HG02759 (cell line): ENCODE measurements around the gene BMPER.

ENCODE experiments used
- ATAC-seq: cut with Tn5 transposase; IDR thresholded peaks from one replicate; pipeline ENCODE4 v1.9.1; 2021; ENCODE audit warnings: mild to moderate bottlenecking, moderate library complexity; ENCODE audit not compliant: unreplicated experiment

Gene BMPER

GRCh38 chr7:33905389-33906032 lies at the start of gene BMPER:
BMPER (plus strand) TSS chr7:33905539; CDS start chr7:33905614, 75 bp downstream.
- peak; percentile 28 for ATAC-seq

GRCh38 chr7:33861947-33862346 lies 43.4 kb upstream of the BMPER start:
- ATAC-seq = no peak

DNA sequence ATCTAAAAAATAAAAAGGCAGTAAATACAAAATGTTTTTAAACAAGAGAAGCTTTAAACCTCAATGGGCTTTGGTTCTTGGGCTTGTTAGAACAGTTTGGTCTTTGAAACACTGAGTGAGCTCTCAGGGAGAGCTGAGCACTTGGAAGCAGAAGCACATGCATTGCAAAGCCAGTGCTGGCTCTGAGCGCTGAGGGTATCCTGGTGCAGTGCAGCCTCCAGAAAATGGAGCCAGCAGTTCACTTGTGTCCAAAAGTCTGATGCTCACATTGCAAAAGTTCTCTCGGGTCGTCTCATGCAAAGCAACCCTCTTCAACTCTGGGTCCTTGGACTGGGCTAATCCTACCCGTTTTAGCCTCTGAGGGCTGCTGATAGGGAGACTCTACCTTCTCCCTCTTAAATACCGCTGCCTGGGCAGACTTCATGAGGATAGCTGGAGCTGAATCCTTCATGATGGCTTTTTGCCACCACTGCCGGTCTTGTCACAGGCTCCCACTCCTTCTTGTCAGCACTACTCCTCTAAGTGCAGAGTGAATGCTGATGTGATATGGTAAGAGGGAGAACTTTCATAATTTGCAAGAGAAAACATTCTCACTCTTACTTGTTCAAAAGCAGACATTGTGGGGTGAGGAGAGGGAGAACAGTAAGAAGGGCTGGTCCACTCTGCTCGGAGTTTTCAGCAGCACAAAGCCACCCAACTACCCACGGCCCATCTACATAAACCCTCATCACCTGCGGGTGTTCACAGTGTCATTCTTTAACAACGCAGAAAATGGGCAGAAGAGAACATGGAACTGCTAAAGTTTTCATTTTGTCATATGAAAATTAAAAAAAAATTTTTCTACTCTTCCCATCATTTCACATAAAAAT lies 42.2 kb upstream of the BMPER start:
- ATAC-seq = no peak

- no peak for ATAC-seq
These were observed 37.2 kb upstream of the BMPER start for GRCh38 chr7:33868166-33868565.

DNA sequence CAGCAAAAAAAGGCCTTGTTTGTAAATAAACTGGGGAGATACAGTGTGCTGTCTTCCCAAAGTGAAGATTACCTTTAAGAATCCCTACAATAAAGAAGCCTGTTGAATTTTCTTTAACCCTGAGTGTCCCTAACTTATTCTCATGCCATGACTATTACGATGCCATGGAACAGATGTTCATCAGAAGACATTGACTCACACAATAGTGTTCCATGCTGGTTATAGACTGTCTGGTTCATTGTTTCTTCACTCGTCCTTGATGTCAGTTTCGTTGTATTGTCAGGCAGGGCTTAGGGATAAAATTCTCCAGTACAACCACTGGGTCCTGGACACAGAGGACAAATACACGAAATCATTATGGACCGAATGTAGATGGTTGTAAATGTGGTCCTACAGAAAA lies 36.2 kb upstream of the BMPER start:
- no peak for ATAC-seq

DNA sequence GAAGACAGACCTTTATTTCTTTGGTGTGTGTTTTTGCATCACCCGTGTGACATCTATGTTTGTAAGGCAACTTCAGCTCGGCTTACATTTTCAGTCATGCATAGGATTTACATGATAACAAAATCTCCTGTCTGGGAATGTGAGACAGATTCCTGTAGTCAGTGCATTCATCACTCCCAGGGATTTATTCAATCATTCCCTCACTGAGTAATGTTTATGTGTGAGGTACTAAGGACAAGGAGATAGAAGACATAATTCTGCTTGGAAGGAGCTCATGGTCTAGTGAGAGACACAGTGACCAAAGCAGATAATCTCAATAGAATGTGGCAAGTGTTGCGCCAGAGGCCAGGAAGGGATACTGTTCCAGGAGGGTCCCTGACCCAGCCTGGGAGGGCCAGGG lies 35.2 kb upstream of the BMPER start:
- ATAC-seq = no peak

- ATAC-seq = no peak
These were observed 32.5 kb upstream of the BMPER start for GRCh38 chr7:33872870-33873269.

DNA sequence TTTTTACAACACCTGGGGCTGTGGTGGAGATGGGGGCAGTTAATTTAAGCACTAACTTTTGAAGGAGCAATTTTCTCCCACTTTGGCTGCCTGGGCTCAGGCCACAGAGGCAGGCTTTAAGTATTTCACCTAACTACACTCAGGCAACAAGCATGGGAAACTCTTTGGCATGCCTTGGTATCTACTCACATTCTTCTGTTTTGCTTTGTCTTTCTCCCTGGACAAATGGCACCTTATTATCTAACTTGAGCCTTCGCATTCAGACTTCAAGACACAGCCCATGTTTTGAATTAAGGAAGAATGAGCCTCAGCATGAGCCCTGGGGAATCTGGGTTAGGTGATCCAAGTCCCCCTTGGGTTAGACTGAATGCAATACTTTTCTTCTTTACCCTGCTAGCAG lies 31.8 kb upstream of the BMPER start:
- no peak for ATAC-seq

- no peak for ATAC-seq
These were observed 31.2 kb upstream of the BMPER start for GRCh38 chr7:33873981-33874750.

- no peak for ATAC-seq
These were observed 30.4 kb upstream of the BMPER start for GRCh38 chr7:33874943-33875342.

DNA sequence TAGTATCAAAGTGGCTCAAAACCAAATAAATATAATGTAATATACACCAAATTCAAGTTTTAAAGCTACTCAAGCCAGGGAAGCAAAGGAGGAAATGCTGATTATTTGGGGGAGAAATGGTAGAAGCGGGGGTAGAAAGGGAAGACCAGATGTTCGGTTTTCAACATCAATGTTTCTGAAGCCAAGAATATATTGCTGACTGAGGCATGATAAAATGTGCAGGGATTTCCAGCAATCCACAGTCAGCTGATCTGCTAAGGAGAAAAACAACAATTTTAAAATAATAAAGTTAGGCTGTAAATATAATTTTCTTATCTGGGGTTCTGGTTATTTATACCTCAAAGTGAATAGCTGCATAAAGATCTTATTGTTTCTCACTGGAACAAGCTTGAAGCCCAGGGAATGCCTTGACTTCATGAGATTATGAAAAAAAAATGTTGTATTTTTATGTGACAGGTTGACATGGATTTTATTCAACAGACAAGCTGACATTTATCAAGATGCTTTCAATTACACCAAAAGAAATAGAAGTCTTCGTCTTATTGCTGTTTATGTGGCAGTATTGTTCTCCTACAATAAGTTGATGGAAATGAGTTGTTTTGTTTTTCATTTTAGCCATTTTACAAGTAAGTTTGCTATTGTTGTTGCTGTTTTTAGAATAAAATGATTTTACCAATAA lies 28.6 kb upstream of the BMPER start:
- ATAC-seq = no peak

GRCh38 chr7:33880787-33881186 lies 24.6 kb upstream of the BMPER start:
- ATAC-seq = no peak

DNA sequence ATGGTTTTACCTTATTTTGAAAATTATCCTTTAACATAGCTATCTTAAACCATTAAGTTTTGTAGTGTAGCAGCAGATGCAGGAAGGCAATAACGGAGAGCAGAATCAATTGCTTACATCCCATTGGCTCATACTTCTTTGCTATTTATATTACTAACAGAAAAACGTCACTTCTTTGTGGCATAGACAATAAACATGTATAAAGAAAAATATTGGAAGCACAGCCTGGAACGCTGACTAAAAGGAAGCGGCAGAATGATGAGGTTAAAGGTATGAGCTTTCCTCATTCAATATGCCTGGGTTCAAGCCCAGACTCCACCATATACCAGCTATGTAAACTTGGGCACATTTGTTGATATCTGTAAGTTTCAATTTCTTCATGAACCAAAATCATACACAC lies 24.0 kb upstream of the BMPER start:
- no peak for ATAC-seq

DNA sequence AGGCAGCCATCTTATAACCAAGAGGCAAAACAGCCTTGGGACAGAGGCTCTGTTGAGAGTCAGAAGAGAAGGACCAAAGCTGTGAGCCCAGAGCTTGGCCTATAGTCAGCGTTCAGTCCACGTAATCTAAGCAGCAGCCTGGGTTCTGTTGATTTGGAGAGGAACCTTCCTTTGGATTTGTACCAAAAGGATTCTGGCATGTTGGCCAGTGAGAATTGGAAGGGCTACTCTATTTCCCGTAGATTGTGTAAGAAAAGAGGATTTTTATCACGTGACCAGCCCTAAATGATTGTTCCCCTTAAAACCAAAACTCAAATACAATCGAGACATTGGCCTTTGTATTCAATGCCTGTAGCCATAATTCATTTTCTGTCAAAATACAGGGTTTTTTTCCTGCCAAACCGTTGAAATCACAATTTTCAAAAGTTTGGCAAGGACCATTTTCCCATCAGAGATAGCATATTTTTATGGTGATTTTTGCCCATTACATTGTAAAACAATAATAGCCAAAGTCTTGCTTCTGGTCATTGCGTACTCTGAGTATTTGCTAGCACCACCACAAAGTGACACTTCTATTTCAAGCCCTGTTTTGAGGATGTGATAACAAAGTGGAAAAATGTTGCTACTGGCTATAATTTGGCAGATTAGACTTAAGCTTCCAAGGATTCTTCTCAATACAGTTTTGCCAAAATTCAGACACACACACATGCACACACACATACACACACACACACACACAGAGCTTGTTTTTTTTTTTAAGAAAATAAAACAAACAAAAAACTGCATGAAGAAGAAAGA lies 23.1 kb upstream of the BMPER start:
- no peak for ATAC-seq

DNA sequence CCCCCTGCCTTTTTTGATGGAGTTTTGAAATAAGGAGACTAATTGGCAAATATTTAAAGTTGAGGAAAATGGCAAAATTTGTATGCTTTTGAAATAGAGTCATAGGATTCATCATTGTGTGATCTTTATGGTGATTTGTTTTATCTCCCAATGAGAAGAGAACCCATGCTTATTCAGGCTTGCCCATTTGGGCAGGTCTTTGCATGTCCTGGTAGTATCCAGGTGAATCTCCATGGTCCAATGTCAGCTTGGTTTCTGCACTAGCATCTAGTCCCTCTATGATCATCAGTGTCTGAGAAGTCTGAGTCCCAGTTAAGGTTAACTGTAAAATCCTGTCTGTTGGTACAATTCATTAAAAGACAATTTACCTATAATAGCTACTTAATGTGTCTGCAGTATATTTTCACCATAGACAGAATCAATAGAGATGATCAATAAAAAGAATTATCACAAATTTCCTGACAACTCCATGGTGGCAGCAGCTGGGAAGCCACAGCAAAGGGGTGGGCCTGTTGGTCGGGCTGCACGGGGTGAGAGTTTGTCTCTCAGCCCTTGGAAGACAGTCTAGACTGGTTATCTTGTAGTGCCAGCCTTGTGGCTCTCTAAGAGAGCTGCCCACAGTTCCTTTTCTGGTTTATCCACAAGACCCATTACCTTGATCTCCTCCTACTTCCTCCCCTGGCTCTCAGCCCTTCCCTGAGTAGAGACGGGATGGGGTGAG lies 22.2 kb upstream of the BMPER start:
- ATAC-seq = no peak

DNA sequence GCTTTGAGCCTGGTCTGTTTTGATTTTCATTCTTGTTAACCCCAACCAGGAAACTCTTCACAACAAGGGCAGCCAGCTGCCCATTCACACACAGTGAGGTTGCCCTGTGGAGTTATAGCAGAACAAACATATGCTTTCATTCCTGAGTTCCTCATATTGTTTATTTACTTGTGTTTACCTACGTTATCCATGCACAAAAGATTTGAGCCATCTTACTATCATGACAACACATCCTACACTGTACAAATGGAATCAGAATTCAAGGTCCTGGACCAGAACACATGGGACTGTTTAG lies 21.7 kb upstream of the BMPER start:
- ATAC-seq = no peak

DNA sequence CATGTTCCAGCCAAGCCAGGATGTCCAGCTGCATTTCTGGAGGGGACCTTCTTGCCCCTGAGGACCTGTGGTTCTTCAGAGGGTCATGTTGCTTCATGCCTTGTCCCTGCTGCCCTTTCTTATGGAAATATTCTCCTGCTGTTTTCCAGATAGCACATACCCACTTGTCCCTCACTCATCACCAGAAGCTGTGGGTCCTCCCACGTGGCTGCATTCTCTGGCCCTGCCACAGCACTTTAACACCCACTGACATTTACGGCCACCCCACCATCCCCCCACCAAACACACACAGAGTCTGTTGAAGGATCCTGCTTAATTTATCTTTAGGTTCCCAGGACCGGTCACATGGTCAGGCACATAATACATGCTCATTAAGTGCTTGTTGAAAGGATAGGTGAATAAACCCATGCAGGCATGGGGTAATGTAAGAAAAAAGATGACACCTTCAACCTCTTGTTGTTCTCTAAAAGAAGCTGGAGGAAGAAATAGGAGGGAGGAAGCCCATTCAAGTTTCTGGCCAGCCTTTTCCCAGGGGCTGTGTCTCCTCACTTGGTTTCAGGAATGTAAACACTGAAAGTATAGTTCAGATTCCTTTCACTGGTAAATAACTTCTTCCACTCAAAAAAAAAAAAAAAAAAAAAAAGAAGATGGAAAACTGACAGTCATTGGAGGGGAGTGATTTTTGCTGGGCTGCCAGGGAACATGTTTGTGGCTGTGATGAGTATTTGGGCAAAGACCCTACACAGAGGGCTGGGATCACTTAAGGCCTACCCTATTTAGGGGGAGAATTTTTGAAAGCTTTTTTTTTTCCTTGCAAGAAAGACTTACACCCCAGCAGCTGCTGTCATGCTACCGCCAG lies 19.8 kb upstream of the BMPER start:
- no peak for ATAC-seq

DNA sequence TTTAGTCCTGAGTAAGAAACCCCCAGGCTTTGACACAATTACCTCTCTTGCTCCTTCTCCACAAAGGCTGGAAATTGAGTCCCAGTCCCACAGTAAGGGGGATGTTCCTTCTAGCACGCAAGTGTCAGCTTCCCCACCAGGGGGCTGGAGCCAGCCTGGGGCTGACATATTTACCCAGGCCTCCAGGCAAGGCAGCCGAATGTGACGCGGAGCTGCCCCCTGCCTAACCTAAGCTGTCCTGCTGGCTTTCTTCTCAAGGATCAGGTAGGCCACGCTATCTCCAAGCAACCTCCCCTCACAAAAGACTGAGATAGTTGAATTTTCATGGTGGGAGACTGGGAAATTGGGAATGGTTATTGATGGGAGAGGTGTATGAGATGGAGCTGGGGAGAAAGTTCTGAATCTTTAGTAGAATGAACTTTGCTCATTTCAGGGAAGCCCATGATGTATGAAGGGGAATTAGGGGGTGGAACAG lies 19.2 kb upstream of the BMPER start:
- no peak for ATAC-seq
